MCF 10A (cell line): ENCODE measurements around the gene BANP. TPM values are rescaled to one million over a fixed set of nuclear protein-coding genes. Genes with fewer than 3 reads are reported as not detected.
A peak's percentile ranks its signal among the peaks of the same experiment; 100 is the strongest.
"Not testable (repeated sequence)": the region's sequence is repeated elsewhere in the genome, so short reads cannot be mapped to it uniquely, and the experiment has no call there.

Experiments
- BruUV-seq: library from RNA; stranded (reverse); fragments of 400-500 nt; replicated peaks from 2 replicates; lab custom pipeline; 2021; lab: Mats Ljungman, UMichigan
- CTCF ChIA-PET: fragments of 300-600 bp; sonication (Branson Sonifier 250); formaldehyde crosslinking; extraction: SDS; loops from one replicate; lab custom pipeline; 2021; ENCODE audit warnings: antibody characterized with exemption, inconsistent platforms; lab: Yijun Ruan, JAX
- POLR2A ChIA-PET: fragments of 300-600, 350-650 bp; sonication (Branson Sonifier 250); formaldehyde crosslinking; extraction: SDS; loops from one replicate; lab custom pipeline; 2020; ENCODE audit warnings: antibody characterized with exemption, inconsistent platforms; lab: Yijun Ruan, JAX
- DNase-seq: peaks from one replicate; pipeline ENCODE4 v3.0.0-alpha.2; 2018; ENCODE audit not compliant: unreplicated experiment
- H3K27ac Mint-ChIP-seq: one replicate; pipeline ENCODE4 v1.8.0; 2022; ENCODE audit warnings: mild to moderate bottlenecking, low read depth, mixed read lengths; ENCODE audit not compliant: unreplicated experiment
- H3K27me3 Mint-ChIP-seq: one replicate; pipeline ENCODE4 v1.8.0; 2022; ENCODE audit warnings: mixed read lengths; ENCODE audit not compliant: insufficient read depth, unreplicated experiment
- H3K36me3 Mint-ChIP-seq: one replicate; pipeline ENCODE4 v1.8.0; 2022; ENCODE audit warnings: mild to moderate bottlenecking, moderate library complexity, mixed read lengths; ENCODE audit not compliant: insufficient read depth, unreplicated experiment
- H3K4me1 Mint-ChIP-seq: one replicate; pipeline ENCODE4 v1.8.0; 2022; ENCODE audit warnings: mixed read lengths; ENCODE audit not compliant: insufficient read depth, unreplicated experiment
- H3K4me3 Mint-ChIP-seq: one replicate; pipeline ENCODE4 v1.8.0; 2022; ENCODE audit warnings: mild to moderate bottlenecking, moderate library complexity, mixed read lengths; ENCODE audit not compliant: unreplicated experiment
- H3K9me3 Mint-ChIP-seq: one replicate; pipeline ENCODE4 v1.8.0; 2022; ENCODE audit warnings: mixed read lengths; ENCODE audit not compliant: unreplicated experiment
- intact Hi-C: fragments of 100-400 bp; cut with micrococcal nuclease; formaldehyde crosslinking; loops from 2 replicates; pipeline ENCODE4 v1.14.1; 2022
- total RNA-seq: library from RNA; stranded (reverse); gene quantifications from 2 replicates; pipeline ENCODE4 v1.2.3, GENCODE V29; 2022
- TF ChIP-seq, protein P1 (sequence below): fragments of 200-600 bp; IDR thresholded peaks from one replicate; pipeline ENCODE4 v1.8.0; 2022; ENCODE audit warnings: antibody characterized with exemption, mild to moderate bottlenecking; ENCODE audit not compliant: unreplicated experiment

The BANP gene
- total RNA-seq, 1 experiment from 2014 or later = 38.2 TPM

DNA sequence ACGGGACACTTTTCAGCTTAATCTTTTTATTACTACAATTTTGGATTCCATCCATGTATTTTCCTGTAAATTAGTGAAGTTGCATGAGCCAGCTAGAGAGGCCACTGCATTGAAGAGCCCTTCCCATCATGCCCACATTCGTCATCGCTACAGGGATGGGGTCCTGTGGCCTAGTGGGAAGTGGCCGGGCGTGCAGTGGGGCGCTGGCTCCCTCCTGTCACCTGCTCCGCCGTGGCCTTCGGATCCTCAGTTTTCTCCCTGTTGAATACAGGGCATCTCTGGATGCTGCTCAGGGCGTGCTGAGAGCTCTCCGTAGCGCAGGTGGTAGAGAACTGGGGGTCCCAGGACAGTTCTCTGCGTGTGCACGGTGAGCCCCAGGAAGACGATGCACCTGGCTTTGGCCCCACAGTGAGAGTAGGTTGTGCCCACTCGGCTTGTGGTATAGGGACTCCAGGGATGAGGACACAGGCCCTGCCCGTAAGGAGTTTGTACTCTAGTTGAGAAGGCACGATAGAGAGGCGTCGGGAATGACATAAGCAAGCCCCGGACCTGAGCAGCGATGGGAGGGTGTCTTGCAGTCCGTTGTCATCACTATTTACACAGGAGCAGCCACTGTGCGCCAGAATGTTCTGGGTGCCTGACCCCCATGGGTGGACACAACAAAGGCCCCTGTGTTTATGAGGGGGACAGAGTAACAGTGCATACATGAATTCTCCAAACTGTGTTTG is 74.8 kb downstream of the BANP start:
- H3K4me1 Mint-ChIP-seq, H3K4me3 Mint-ChIP-seq, POLR2A ChIA-PET, BruUV-seq, DNase-seq, H3K9me3 Mint-ChIP-seq, intact Hi-C loops, H3K27me3 Mint-ChIP-seq, CTCF ChIA-PET: not testable (repeated sequence)
- H3K36me3 Mint-ChIP-seq = peaks cover 26% of the 10 kb centered on the region
- peak overlapping the region; percentile 39 for H3K27ac Mint-ChIP-seq

DNA sequence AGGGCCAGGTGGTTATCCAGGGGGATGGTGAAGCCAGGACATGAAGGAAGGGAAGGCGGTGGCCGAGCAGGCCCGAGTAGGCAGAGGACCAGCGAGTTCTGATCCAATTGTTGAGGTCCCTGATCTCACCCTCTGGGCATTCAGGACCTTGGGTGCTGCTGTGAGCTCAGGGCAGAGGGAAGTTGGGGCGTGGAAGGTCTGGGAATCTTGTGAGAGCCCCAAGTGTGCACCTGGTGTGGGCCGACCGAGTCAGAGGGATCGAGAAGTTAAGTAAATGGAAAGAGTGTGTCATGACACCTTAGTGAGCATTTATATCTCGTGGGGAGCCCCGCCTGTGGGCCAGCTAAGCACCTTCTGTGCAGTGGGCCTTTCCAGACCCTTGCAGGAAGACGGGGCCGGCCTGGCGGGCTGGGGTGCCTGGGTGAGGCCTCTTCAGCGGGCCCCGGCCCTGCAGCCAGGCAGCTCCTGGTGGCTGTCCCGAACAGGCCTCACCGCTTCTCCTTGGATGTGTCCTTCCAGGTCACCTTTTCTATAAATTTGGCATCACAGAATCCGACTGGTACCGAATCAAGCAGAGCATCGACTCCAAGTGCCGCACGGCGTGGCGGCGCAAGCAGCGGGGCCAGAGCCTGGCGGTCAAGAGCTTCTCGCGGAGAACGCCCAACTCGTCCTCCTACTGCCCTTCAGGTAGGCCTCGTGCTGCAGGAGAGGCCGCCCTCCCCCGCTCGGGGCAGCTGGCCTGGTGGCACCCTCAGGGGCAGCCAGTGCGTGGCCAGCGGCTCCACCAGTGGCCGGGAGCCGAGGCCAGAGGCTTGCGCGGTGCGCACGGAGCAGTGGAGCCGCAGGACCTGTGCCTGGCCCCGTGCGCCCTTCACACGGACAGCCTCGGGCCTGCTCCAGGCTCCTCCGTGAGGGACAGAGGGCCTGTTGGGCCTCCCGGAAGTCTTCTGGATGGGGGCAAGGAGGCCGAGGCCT is 76.0 kb downstream of the BANP start:
- H3K27ac Mint-ChIP-seq = no peak overlapping the region
- no peak overlapping the region for H3K4me3 Mint-ChIP-seq
- no peak for DNase-seq
- no peaks in the 10 kb centered on the region for H3K4me1 Mint-ChIP-seq
- no peaks in the 10 kb centered on the region for H3K27me3 Mint-ChIP-seq
- intact Hi-C loops = no loop called here
- POLR2A ChIA-PET = no interaction called here
- TF ChIP-seq, protein P1, sequence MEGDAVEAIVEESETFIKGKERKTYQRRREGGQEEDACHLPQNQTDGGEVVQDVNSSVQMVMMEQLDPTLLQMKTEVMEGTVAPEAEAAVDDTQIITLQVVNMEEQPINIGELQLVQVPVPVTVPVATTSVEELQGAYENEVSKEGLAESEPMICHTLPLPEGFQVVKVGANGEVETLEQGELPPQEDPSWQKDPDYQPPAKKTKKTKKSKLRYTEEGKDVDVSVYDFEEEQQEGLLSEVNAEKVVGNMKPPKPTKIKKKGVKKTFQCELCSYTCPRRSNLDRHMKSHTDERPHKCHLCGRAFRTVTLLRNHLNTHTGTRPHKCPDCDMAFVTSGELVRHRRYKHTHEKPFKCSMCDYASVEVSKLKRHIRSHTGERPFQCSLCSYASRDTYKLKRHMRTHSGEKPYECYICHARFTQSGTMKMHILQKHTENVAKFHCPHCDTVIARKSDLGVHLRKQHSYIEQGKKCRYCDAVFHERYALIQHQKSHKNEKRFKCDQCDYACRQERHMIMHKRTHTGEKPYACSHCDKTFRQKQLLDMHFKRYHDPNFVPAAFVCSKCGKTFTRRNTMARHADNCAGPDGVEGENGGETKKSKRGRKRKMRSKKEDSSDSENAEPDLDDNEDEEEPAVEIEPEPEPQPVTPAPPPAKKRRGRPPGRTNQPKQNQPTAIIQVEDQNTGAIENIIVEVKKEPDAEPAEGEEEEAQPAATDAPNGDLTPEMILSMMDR = no peak
- no TSS peak for BruUV-seq
- H3K9me3 Mint-ChIP-seq = no peaks in the 10 kb centered on the region
- CTCF ChIA-PET = no interaction called here
- peaks cover 24% of the 10 kb centered on the region for H3K36me3 Mint-ChIP-seq

DNA sequence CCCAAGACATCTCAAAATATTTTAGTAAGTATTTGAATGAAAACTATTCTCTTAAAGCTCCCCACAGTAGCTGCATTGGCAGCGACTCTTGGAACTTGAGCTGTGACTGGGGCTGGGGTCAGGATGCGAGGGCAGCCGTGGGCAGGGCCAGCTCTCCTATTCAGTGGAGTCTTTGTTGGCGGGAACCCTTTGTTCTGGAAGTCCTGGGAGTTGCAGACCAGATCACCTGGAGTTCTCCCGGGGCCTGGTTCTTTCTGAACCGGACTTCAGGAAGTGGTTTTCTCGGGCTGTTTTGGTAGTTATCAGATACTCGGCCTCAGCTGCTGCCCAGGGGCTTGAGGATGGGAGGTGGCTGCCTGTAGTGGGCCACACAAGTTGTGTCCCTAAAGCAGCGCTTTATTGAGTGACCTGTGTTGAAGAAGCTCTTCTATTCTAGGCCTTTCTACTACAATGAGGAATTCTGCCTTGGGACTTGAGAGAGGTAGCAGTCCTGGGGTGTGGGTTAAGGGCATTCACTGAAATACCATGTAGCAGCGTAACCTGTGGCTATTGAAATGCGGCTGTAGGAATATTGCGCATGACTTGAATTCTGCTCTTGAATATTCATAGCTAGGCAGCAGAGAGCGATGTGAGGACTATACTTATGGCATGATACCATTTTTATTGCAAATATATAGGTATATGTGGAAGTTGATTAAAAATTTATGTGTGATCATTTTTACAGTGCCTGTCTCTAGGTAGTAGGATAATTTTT is 77.1 kb downstream of the BANP start:
- CTCF ChIA-PET, H3K4me1 Mint-ChIP-seq, DNase-seq, intact Hi-C loops, H3K9me3 Mint-ChIP-seq, H3K27me3 Mint-ChIP-seq, POLR2A ChIA-PET, H3K27ac Mint-ChIP-seq, H3K4me3 Mint-ChIP-seq, BruUV-seq: not testable (repeated sequence)
- H3K36me3 Mint-ChIP-seq = peaks cover 15% of the 10 kb centered on the region

DNA sequence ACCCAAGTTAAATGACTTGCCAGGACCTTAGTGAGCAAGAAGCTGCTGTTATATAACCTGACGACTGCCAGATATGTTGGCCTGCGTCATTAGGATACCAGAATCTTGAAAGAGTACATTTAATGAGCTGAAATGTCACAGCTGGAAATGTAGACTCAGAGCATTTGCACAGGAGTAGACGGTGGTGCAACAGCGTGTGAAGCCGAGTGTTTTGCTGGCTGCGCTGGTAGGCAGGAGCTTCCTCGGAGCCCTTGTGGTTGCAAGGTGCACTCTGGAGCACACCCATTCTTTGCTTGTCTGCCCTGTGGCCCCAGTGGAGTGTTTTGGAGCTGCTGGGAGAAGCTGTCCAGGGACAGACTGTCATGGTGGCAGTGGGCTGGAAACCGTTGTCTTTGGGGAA is 79.3 kb downstream of the BANP start:
- ChIA-PET POLR2A (no interaction called here), CTCF (no interaction called here)
- Mint-ChIP-seq H3K4me3 (no peak overlapping the region), H3K9me3 (no peaks in the 10 kb centered on the region), H3K27ac (no peak overlapping the region), H3K27me3 (no peaks in the 10 kb centered on the region), H3K4me1 (no peaks in the 10 kb centered on the region), H3K36me3 (peaks cover 15% of the 10 kb centered on the region)
- intact Hi-C loops = no loop called here
- TF ChIP-seq, protein P1 = no peak
- DNase-seq = no peak
- BruUV-seq = no TSS peak

DNA sequence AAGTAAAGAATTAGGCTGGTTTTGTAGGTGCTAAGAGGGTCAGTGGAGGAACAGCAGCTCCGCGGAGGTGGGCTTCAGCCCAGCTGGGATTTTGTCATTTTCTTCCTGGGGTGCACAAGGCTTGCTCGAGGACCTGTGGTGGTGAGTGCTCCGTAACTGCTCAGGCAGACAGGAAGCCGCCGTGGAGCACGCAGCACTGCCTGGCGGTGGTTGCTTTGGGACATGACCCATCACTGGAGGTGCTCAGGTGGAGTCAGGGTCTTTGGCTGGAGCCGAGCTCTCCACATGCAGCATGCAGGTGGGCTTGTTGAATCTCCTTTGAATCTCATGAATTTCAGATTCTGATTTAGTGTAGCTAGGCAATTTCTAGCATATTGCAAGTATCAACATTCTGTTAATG is 79.7 kb downstream of the BANP start:
- POLR2A ChIA-PET, intact Hi-C loops, H3K27me3 Mint-ChIP-seq: not testable (repeated sequence)

DNA sequence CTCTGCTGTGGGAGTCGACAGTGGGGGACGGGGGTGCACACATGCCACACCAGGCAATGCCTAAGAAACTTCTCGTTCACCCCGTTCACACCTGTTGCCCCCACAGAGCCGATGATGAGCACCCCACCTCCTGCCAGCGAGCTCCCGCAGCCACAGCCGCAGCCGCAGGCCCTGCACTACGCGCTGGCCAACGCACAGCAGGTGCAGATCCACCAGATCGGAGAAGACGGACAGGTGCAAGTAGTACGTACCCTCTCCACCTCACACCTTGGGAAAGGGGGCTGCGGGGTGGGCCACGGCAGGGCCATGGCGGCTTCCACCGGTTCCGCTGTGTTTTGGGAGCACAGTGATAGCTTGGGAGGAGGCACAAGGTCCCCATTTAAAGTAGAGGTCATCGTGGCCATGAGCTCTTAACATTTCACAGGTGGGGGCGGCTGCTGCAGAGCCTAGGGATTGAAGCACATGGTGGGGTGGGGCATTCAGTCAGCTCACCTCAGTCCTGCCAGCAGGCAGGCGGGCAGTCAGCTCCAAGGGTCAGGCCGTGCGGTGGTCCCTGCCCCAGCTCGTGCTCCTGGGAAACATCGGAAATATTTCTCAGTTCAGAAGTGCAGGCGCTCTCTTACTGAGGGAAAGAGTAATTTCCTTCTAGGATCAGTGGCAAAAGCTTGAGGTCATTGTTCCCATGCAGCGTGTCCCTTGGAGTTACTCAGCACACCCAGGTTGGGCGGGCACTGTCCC is 81.9 kb downstream of the BANP start:
- H3K4me1 Mint-ChIP-seq, POLR2A ChIA-PET, DNase-seq, H3K27ac Mint-ChIP-seq, CTCF ChIA-PET, H3K27me3 Mint-ChIP-seq, intact Hi-C loops, H3K9me3 Mint-ChIP-seq, BruUV-seq, H3K4me3 Mint-ChIP-seq, H3K36me3 Mint-ChIP-seq: not testable (repeated sequence)

More for the DNA sequence above, 79.7 kb downstream of the BANP start:
- DNase-seq, H3K4me3 Mint-ChIP-seq, CTCF ChIA-PET, H3K9me3 Mint-ChIP-seq, H3K27ac Mint-ChIP-seq, BruUV-seq, H3K4me1 Mint-ChIP-seq: not testable (repeated sequence)
- peaks cover 15% of the 10 kb centered on the region for H3K36me3 Mint-ChIP-seq
